ENCODE measurements around the gene CTNNA1.

DNA sequence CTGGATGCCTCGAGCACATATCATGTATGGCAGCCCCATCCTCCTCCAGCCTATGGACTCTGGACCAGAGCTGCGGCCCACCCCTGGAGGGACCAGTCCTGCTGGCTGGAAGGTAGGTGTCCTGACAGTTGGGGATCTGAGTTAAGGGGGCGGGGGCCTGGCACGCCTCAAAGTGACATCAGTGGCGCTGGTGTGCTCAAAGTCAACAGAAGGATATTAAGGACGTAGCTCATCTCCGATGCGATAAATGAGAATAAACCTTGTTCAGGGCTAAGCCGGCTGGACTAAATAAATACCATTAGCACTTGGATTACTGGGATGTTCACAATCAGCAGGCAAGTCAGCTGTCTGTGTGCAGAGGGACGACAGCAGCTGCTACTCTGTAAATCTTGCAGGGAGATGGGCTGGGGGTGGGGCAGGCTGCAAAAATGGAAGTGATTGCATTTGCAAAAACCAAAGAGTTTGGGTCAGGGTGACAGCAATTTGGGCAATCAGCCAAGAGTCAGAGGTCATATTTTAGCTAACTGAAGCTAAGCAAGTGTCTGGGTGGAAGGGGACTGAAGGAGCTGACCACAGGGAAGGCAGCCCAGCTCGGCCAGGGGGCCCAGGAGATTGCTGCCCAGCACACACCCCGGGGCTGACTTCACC lies 201.9 kb downstream of the CTNNA1 start:
- no peak for TF ChIP-seq ZNF274 (IDR thresholded peaks at IDR 0.05; ENCODE audit: low read depth, low read length)
- no peak for TF ChIP-seq YY1 (IDR thresholded peaks at IDR 0.05; ENCODE audit: insufficient read depth, insufficient read length)
- TF ChIP-seq SUZ12 (IDR thresholded peaks at IDR 0.05; ENCODE audit: extremely low read depth, insufficient read depth, insufficient read length) = no peak
